ENCODE measurements around the gene DCN.

DCN gene

DNA sequence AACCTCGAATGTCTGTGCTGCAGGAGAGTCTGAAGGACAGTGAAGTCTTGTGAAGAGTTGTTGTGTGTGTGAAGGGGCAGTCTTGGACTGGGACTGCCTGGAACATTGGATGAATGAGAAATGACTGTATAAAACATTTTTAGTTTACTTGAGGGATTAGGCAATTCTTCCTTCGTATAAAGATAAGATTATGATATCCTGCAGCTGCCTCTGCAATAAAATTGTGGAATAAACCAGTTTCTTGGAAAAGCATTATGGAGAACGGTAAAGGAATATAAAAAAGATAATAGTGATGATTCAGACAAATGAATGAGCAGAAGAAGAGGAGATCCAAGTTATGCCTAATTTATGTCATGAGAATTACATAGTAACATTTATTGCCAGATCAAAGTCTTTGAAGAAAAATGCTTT is 40.4 kb downstream of the DCN start:
- in situ Hi-C loops (cut with MboI; ENCODE audit: low sequenced_read_pairs): no loop called here
- Histone ChIP-seq H3K4me3 (no peak overlapping the region), H3K4me1 (no peaks in the 10 kb centered on the region), H3K36me3 (replicated peaks) (no peaks in the 10 kb centered on the region), H3K9me3 (no peaks in the 10 kb centered on the region), H3K27me3 (ENCODE audit: low read depth) (no peaks in the 10 kb centered on the region)
- DNase-seq (ENCODE audit: low spot score in 2 of 2): no peak

DNA sequence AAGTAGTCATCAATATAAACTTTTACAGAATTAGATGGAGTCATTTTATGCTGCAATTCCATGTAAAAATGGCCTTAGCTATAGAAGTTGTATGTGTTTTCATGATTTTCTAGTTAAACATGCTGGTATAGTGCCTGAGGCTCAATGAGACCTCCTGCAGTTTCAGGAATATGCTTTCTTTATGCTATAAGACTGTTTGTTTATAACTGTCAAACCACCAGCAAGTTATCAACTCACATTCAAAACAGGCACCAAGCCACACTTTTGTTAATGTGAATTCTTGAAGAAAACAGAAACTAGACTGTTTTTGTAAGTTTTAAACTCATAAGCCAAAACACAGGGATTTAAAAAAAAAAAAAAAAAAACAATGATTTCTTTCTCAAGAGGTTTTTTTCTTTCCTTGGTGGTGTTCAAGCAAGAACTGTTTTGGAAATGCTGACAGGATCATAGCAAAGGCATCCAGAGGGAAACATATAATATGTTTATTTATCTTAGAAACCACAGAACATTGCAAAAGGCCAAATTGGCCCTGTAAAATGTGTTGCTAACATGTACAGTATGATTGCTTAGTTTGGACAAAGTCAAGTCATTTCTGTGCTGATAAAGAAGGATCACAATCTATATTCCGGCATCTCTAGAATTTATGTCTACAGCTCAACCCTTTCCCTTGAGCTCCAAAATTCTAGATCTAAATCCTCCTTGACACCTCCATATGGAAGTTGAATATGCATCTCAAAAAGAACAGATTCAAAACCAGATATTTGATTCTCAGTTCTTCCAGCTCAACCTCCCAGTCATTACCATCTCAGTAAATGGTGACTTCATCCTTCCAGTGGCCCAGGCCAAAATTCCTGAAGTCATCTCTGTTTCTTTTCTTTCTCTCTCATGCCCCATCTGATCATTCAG is 42.3 kb downstream of the DCN start:
- H3K4me1 ChIP-seq: no peaks in the 10 kb centered on the region
- H3K9me3 ChIP-seq: no peaks in the 10 kb centered on the region
- H3K4me3 ChIP-seq: no peak overlapping the region
- in situ Hi-C loops (cut with MboI; ENCODE audit: low sequenced_read_pairs): no loop called here
- no peaks in the 10 kb centered on the region for H3K36me3 ChIP-seq (replicated peaks)
- no peak for DNase-seq (ENCODE audit: low spot score in 2 of 2)
- H3K27me3 ChIP-seq (ENCODE audit: low read depth): no peaks in the 10 kb centered on the region

DNA sequence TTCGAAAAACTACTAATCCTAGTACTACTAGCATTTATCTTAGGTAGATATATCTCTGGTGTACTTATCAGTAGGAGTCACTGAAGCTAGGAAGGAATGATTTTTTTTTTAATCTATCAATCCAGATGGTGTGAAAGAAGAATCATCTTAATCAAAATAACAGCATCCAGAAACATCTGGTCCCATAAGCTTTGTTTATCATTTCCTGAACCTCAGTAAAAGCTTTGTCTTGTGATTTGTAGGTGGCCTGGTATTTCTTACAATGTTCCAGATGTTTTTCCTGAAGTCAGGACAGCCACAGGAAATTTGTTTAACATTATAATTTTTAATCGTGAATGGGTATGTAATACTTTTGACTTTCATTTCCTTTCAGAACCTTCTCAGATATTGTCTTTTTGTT is 43.3 kb downstream of the DCN start:
- in situ Hi-C loops (cut with MboI; ENCODE audit: low sequenced_read_pairs): no loop called here
- DNase-seq (ENCODE audit: low spot score in 2 of 2): no peak

DNA sequence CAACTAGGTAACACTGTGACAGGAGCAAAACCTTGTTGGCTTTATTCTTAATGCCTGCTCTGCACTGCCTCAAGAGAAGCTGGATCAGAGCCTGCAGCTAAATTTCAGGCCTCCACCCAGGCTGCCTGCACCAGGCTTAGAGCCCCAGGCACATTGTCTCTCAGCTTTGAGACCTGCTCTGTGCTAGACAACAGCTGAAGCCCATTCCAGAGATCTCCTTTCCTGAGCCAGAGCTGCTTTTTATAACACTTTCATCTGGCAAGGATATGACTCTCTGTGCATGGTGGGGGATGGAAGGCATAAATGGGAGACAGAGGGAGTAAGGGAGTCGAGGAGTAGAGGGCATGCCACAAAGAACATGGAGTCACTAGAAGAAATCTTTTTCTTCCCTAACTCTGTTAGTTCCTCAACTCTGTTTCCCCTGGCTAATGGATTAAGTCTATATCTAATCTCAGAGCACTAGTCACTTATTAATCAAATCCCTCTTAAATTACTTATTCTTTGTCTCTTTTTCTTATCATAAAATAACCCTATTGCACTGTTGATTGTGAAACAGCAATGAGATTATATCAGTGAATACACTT is 44.2 kb downstream of the DCN start:
- H3K27me3 ChIP-seq (ENCODE audit: low read depth): no peaks in the 10 kb centered on the region

More for the DNA sequence above, 43.3 kb downstream of the DCN start:
- Histone ChIP-seq H3K9me3 (no peaks in the 10 kb centered on the region), H3K36me3 (replicated peaks) (no peaks in the 10 kb centered on the region), H3K27me3 (ENCODE audit: low read depth) (no peaks in the 10 kb centered on the region), H3K4me3 (no peak overlapping the region), H3K4me1 (no peaks in the 10 kb centered on the region)

DNA sequence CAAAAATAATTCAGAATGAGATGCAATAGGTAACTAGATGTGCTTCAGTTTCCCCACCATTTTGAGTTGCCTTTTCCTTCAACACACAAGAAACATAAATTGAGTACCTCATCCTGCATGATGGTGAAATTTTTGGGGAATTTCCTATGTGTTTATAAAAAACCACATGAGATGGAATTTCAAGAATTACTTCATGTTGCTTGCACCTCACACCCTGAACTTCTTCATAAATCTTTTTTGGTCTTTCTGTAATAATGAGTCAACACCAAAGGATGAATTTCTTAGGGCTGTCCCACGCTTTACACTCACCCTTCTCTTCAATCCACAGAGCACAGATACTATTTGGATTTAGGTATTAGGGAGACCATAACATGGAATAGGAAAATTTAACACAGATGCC is 48.7 kb downstream of the DCN start:
- no peaks in the 10 kb centered on the region for H3K36me3 ChIP-seq (replicated peaks)
- in situ Hi-C loops (cut with MboI; ENCODE audit: low sequenced_read_pairs): no loop called here
- H3K9me3 ChIP-seq: no peaks in the 10 kb centered on the region
- no peaks in the 10 kb centered on the region for H3K27me3 ChIP-seq (ENCODE audit: low read depth)
- H3K4me3 ChIP-seq: no peak overlapping the region
- H3K4me1 ChIP-seq: no peaks in the 10 kb centered on the region
- DNase-seq (ENCODE audit: low spot score in 2 of 2): no peak

More for the DNA sequence above, 44.2 kb downstream of the DCN start:
- Histone ChIP-seq H3K4me3 (no peak overlapping the region), H3K9me3 (no peaks in the 10 kb centered on the region), H3K4me1 (no peaks in the 10 kb centered on the region), H3K36me3 (replicated peaks) (no peaks in the 10 kb centered on the region)
- no peak for DNase-seq (ENCODE audit: low spot score in 2 of 2)
- in situ Hi-C loops (cut with MboI; ENCODE audit: low sequenced_read_pairs): no loop called here

DNA sequence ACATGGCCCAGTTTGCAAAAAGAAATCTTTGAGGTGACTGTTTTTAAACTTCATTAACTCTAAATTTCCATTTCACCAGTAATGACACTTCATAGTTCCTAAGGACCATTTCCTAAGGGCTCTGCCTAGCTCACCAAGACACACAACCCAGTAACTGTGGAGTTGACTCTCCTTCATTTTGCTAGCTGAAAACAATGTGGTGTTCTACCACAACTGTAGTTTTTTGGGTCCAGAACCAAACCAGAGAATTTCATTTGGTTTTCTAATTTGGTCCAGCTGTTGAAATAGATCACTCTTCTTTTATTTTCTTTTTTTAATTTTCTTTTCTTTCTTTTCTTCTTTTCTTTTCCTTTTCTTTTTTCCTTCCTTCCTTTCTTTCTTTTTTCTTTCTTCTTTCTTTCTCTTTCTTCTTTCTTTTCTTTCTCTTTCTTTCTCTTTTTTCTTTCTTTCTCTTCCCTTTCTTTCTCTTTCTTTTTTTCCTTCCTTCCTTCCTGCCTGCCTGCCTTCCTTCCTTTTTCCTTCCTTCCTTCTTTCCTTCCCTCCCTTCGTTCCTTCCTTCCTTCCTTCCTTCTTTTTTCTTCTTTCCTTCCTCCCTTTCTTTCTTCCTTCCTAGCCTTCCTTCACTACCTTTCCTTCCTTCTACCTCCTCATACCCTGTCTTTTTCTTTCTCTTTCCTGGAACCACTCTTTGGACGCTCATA is 52.8 kb downstream of the DCN start:
- H3K27me3 ChIP-seq (ENCODE audit: low read depth): no peaks in the 10 kb centered on the region
- H3K4me1 ChIP-seq: no peaks in the 10 kb centered on the region
- H3K9me3 ChIP-seq: no peaks in the 10 kb centered on the region
- no peak overlapping the region for H3K4me3 ChIP-seq
- no peaks in the 10 kb centered on the region for H3K36me3 ChIP-seq (replicated peaks)
- in situ Hi-C loops (cut with MboI; ENCODE audit: low sequenced_read_pairs): no loop called here
- no peak for DNase-seq (ENCODE audit: low spot score in 2 of 2)

DNA sequence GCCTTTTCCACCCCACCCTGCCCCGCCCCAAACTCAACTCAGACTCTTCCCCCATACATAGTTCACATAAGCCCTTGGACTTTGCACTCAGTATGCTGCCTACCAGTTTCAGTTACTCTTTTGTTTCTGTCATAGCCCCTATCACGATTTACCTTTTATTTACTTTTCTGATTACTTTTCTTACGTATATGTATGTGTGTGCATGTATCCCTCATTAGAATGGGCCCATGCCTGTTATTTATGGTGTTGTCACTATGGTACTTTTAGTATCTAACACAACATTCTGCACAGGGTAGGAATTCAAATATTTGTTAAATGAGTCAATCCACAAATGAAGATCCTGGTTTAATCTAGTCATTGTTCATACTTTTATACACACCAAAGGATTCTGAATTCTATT is 54.9 kb downstream of the DCN start:
- H3K27me3 ChIP-seq (ENCODE audit: low read depth): no peaks in the 10 kb centered on the region
- no peak overlapping the region for H3K4me3 ChIP-seq
- H3K9me3 ChIP-seq: no peaks in the 10 kb centered on the region
- H3K4me1 ChIP-seq: no peaks in the 10 kb centered on the region
- H3K36me3 ChIP-seq (replicated peaks): no peaks in the 10 kb centered on the region
- no peak for DNase-seq (ENCODE audit: low spot score in 2 of 2)
- in situ Hi-C loops (cut with MboI; ENCODE audit: low sequenced_read_pairs): no loop called here

DNA sequence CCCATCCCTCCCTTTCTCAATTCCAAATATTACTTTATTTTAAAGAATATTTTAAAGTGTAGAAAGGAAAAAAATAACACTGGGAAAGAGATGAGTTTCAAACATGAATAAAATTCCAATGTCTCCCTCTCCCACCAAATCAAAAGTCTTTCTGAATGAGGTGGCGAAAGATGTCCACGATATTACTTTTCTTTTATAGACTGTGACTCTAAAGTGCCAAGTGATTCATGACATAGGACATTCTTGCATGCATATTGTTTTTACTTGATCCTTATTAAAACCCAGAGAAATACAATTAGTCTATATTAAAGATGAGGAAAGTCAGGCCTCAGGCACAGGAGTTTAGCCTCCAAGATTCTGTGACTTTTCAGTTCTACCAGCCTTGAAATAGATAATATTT is 55.3 kb downstream of the DCN start:
- Histone ChIP-seq H3K9me3 (no peaks in the 10 kb centered on the region), H3K36me3 (replicated peaks) (no peaks in the 10 kb centered on the region), H3K4me1 (no peaks in the 10 kb centered on the region), H3K27me3 (ENCODE audit: low read depth) (no peaks in the 10 kb centered on the region), H3K4me3 (no peak overlapping the region)
- in situ Hi-C loops (cut with MboI; ENCODE audit: low sequenced_read_pairs): no loop called here
- no peak for DNase-seq (ENCODE audit: low spot score in 2 of 2)

DNA sequence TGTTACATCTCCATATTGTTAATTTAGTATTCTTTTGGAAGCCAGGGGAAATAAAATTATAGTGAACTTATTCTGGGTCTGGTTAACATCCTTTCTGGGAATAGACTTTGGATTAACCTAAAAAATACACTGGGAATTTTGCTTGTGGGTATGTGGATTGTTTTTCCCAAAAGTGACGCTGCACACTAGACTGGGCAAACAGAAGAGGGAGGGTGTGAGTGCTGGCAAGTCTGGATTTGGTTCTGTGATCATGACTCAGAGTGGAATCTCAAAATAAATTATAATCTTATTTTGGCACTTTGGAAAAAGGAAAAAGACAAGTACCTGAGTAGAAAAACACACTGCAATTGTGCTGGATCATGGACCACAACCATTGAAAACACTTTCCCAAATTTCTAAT is 56.1 kb downstream of the DCN start:
- no peak for DNase-seq (ENCODE audit: low spot score in 2 of 2)
- no peaks in the 10 kb centered on the region for H3K4me1 ChIP-seq
- no peaks in the 10 kb centered on the region for H3K27me3 ChIP-seq (ENCODE audit: low read depth)
- in situ Hi-C loops (cut with MboI; ENCODE audit: low sequenced_read_pairs): no loop called here
- H3K4me3 ChIP-seq: no peak overlapping the region
- H3K9me3 ChIP-seq: no peaks in the 10 kb centered on the region
- H3K36me3 ChIP-seq (replicated peaks): no peaks in the 10 kb centered on the region

DNA sequence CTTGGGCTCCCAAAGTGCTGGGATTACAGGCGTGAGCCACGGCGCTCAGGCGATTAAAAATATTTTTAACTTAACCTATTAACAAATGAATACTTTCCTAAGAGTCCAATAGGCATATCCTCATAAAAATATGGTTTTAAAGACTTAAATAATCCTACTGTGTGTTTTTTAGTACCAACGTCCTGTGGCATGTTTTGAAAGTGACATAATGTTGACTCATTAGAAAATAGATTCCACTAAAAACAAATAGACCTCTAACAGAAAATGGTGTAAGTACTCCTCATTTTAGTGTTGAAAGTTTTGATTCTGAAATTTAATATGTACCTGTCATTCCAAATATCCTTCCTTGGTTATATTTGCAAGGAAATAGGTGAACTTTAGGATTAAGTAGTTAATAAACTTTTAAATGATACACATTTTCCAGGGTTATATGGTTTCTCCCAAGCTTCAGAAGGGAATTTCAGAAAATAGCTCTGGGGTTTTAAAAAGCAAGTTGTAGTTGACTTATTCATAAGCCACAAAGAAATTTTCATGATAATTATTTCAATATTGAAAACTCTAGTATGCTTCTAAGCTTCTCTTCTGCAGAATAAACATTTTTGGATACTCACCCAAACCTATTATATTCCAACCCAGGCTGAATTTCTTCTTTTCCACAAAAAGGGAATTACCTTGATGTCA is 59.2 kb downstream of the DCN start:
- H3K36me3 ChIP-seq (replicated peaks): no peaks in the 10 kb centered on the region
- H3K4me1 ChIP-seq: no peaks in the 10 kb centered on the region
- H3K27me3 ChIP-seq (ENCODE audit: low read depth): no peaks in the 10 kb centered on the region
- in situ Hi-C loops (cut with MboI; ENCODE audit: low sequenced_read_pairs): no loop called here
- no peaks in the 10 kb centered on the region for H3K9me3 ChIP-seq
- H3K4me3 ChIP-seq: no peak overlapping the region
- DNase-seq (ENCODE audit: low spot score in 2 of 2): no peak

DNA sequence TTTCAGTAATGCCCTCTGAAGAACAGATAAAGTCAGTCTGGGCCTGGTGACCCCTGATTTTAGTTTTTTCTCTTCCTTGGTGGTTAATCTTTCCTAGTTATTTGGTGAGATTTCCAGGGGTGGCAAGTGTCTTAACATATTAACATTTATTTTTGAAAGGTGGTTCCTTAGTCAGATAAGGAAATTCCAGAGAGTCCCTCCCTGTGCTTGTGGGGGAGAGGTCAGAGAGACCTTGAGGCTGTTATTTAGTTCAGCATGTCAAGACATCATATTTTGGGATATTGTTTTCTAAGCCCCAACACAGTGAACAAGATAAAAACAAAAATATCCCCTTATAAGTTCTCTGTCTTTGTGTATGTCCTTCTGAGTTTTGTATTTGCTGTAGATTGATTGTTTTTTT is 61.8 kb downstream of the DCN start:
- Histone ChIP-seq H3K27me3 (ENCODE audit: low read depth) (no peaks in the 10 kb centered on the region), H3K36me3 (replicated peaks) (no peaks in the 10 kb centered on the region), H3K9me3 (no peaks in the 10 kb centered on the region), H3K4me3 (no peak overlapping the region), H3K4me1 (no peaks in the 10 kb centered on the region)
- DNase-seq (ENCODE audit: low spot score in 2 of 2): no peak
- in situ Hi-C loops (cut with MboI; ENCODE audit: low sequenced_read_pairs): no loop called here

DNA sequence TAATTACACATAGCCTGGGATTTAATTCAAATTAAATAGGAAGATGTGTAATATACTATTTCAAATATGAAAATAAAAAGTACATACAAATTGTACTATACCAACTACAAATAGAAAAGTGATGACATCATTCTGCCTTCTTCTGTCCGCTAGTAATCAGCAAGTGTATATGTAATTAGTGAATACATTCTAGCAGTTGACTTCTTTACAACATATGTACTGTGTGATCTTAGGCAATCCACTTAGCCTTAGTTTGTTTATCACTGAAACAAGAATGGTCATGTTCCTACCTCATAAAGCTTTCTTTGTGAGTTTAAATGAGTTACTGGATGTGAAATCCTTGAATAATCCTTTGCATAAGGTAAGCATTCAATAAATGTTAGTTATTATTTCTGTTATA is 63.5 kb downstream of the DCN start:
- Histone ChIP-seq H3K4me3 (no peak overlapping the region), H3K36me3 (replicated peaks) (no peaks in the 10 kb centered on the region), H3K4me1 (no peaks in the 10 kb centered on the region), H3K9me3 (no peaks in the 10 kb centered on the region), H3K27me3 (ENCODE audit: low read depth) (no peaks in the 10 kb centered on the region)
- no peak for DNase-seq (ENCODE audit: low spot score in 2 of 2)
- in situ Hi-C loops (cut with MboI; ENCODE audit: low sequenced_read_pairs): no loop called here

DNA sequence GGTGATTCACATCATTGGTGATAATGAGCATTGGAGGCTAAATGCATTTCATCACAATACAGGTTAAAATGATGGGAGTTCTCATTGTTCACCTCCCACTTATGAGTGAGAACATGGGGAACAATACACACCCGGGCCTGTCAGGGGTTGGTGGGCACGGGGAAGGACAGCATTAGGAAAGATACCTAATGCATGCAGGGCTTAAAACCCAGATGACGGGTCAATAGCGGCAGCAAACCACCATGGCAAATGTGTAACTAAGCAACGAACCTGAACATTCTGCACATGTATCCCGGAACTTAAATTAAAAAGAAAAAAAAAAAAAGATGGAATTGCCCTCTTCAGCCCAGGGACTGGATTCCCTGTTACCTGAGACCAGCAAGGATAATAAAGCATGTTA is 69.0 kb downstream of the DCN start:
- DNase-seq (ENCODE audit: low spot score in 2 of 2): no peak
- Histone ChIP-seq H3K36me3 (replicated peaks) (no peaks in the 10 kb centered on the region), H3K4me1 (no peaks in the 10 kb centered on the region), H3K4me3 (no peak overlapping the region), H3K27me3 (ENCODE audit: low read depth) (no peaks in the 10 kb centered on the region), H3K9me3 (no peaks in the 10 kb centered on the region)
- in situ Hi-C loops (cut with MboI; ENCODE audit: low sequenced_read_pairs): no loop called here

All from HAP-1 (cell line).